ENCODE measurements around the gene RNF13. TPM values are rescaled to one million over a fixed set of nuclear protein-coding genes. Genes with fewer than 3 reads are reported as not detected.
"Not testable (repeated sequence)": the region's sequence is repeated elsewhere in the genome, so short reads cannot be mapped to it uniquely, and the experiment has no call there.

RNF13 gene
- total RNA-seq, 1 donor from 2014 or later, result 69.8 TPM

GRCh38 chr3:149957361-149958125, 144.5 kb downstream of the RNF13 start:
- DNase-seq, result no peak

GRCh38 chr3:149958171-149958796, 145.3 kb downstream of the RNF13 start:
- no peak for DNase-seq

GRCh38 chr3:149959443-149959842, 146.4 kb downstream of the RNF13 start:
- no peak for DNase-seq

- DNase-seq, result no peak
These were observed 150.5 kb downstream of the RNF13 start for GRCh38 chr3:149963485-149963884.

- DNase-seq, result peak; percentile 15
These were observed 151.3 kb downstream of the RNF13 start for GRCh38 chr3:149964291-149964690.

GRCh38 chr3:149965278-149965677, 152.3 kb downstream of the RNF13 start:
- no peak for DNase-seq

- peak; percentile 85 for DNase-seq
These were observed 154.2 kb downstream of the RNF13 start for GRCh38 chr3:149967086-149967685.

GRCh38 chr3:149968216-149968615, 155.2 kb downstream of the RNF13 start:
- peak; percentile 45 for DNase-seq

- DNase-seq, result peak; percentile 90
These were observed 156.3 kb downstream of the RNF13 start for GRCh38 chr3:149969110-149969939.

- peak; percentile 97 for DNase-seq
These were observed 157.1 kb downstream of the RNF13 start for GRCh38 chr3:149969940-149970715.

GRCh38 chr3:149970716-149971402, 157.8 kb downstream of the RNF13 start, which contains the start of gene PFN2:
Gene PFN2 (minus strand): TSS chr3:149970895. CDS start chr3:149970856, 39 bp downstream.
- peak; percentile 94 for DNase-seq

GRCh38 chr3:149971403-149972075, 158.5 kb downstream of the RNF13 start:
- DNase-seq, result peak; percentile 93

GRCh38 chr3:149975919-149976318, 162.9 kb downstream of the RNF13 start:
- no peak for DNase-seq

- DNase-seq, result no peak
These were observed 164.4 kb downstream of the RNF13 start for GRCh38 chr3:149977386-149977785.

GRCh38 chr3:149981979-149982378, 169.0 kb downstream of the RNF13 start:
- not testable (repeated sequence) for DNase-seq

- DNase-seq, result not testable (repeated sequence)
These were observed 170.0 kb downstream of the RNF13 start for GRCh38 chr3:149983053-149983452.

GRCh38 chr3:149983628-149984027, 170.6 kb downstream of the RNF13 start:
- no peak for DNase-seq

GRCh38 chr3:149989307-149989706, 176.3 kb downstream of the RNF13 start:
- DNase-seq, result no peak

GRCh38 chr3:149990423-149990948, 177.5 kb downstream of the RNF13 start:
- no peak for DNase-seq
